ENCODE results near the gene ERGIC3. TPM values are rescaled to one million over a fixed set of nuclear protein-coding genes. Genes with fewer than 3 reads are reported as not detected.

ERGIC3 gene
- total RNA-seq, 1 experiment from 2014 or later: 265 TPM

- TF ChIP-seq CTCF (IDR thresholded peaks at IDR 0.05) (no peak), POLR2AphosphoS5 (IDR thresholded peaks at IDR 0.05; ENCODE audit: low read depth, low read length) (no peak), SIN3A (IDR thresholded peaks at IDR 0.05; ENCODE audit: borderline replicate concordance, insufficient read depth, low read depth, low read length) (no peak), TCF7L2 (IDR thresholded peaks at IDR 0.05; ENCODE audit: low read depth, low read length) (no peak), REST (IDR thresholded peaks at IDR 0.05; ENCODE audit: insufficient read depth in 1 of 2, low read depth in 2 of 2, low read length in 1 of 2) (no peak)
- ChIA-PET POLR2A (no interaction called here), CTCF (no interaction called here)
- in situ Hi-C loops (cut with HindIII; ENCODE audit: low pct_unique_long_range_greater_than_20kb, low sequenced_read_pairs) (no loop called here), intact Hi-C loops (cut with micrococcal nuclease; ENCODE audit: unreplicated experiment) (no loop called here)
- Histone ChIP-seq H3K9me3 (ENCODE audit: control insufficient read depth, insufficient read depth, low read depth, low read length) (no peaks in the 10 kb centered on the region), H3K4me3 (ENCODE audit: low read depth in 2 of 2, low read length in 2 of 2) (no peak overlapping the region), H3K27me3 (ENCODE audit: control insufficient read depth, insufficient read depth, low read length) (no peaks in the 10 kb centered on the region), H3K36me3 (ENCODE audit: control insufficient read depth, insufficient read depth, low read length) (peaks cover 4% of the 10 kb centered on the region), H3K27ac (ENCODE audit: low read length) (no peak overlapping the region), H3K4me1 (ENCODE audit: control insufficient read depth, insufficient read depth, low read length) (no peaks in the 10 kb centered on the region; the same call in none of the 2 replicates)
- BruUV-seq (replicated peaks): no TSS peak
- no peak for ATAC-seq
- DNase-seq (ENCODE audit: low read depth, low spot score): no peak
Observed at GRCh38 chr20:35560105-35560511, 18.2 kb downstream of the ERGIC3 start.

- no peak for ATAC-seq
- Histone ChIP-seq H3K4me1 (ENCODE audit: control insufficient read depth, insufficient read depth, low read length) (no peaks in the 10 kb centered on the region; the same call in none of the 2 replicates), H3K27me3 (ENCODE audit: control insufficient read depth, insufficient read depth, low read length) (no peaks in the 10 kb centered on the region), H3K36me3 (ENCODE audit: control insufficient read depth, insufficient read depth, low read length) (peaks cover 4% of the 10 kb centered on the region), H3K27ac (ENCODE audit: low read length) (no peak overlapping the region), H3K9me3 (ENCODE audit: control insufficient read depth, insufficient read depth, low read depth, low read length) (no peaks in the 10 kb centered on the region), H3K4me3 (ENCODE audit: low read depth in 2 of 2, low read length in 2 of 2) (no peak overlapping the region)
- in situ Hi-C loops (cut with HindIII; ENCODE audit: low pct_unique_long_range_greater_than_20kb, low sequenced_read_pairs) (no loop called here), intact Hi-C loops (cut with micrococcal nuclease; ENCODE audit: unreplicated experiment) (no loop called here)
- CTCF ChIA-PET: no interaction called here
- DNase-seq (ENCODE audit: low read depth, low spot score): no peak
- TF ChIP-seq SIN3A (IDR thresholded peaks at IDR 0.05; ENCODE audit: borderline replicate concordance, insufficient read depth, low read depth, low read length): no peak
- no peak for TF ChIP-seq POLR2AphosphoS5 (IDR thresholded peaks at IDR 0.05; ENCODE audit: low read depth, low read length)
- no peak for TF ChIP-seq REST (IDR thresholded peaks at IDR 0.05; ENCODE audit: insufficient read depth in 1 of 2, low read depth in 2 of 2, low read length in 1 of 2)
- TF ChIP-seq TCF7L2 (IDR thresholded peaks at IDR 0.05; ENCODE audit: low read depth, low read length): no peak
- TF ChIP-seq CTCF (IDR thresholded peaks at IDR 0.05): no peak
- BruUV-seq (replicated peaks): no TSS peak
- POLR2A ChIA-PET: interaction anchor here (0.7 kb wide), 1 partner anchor 10 kb away, joined by 3 read pairs; no protein-coding TSS in a partner anchor
Observed at GRCh38 chr20:35560541-35560940, 18.7 kb downstream of the ERGIC3 start.

Data from Panc1 (cell line).